ENCODE results near the gene HOGA1. TPM values are rescaled to one million over a fixed set of nuclear protein-coding genes. Genes with fewer than 3 reads are reported as not detected.
A peak's percentile ranks its signal among the peaks of the same experiment; 100 is the strongest.
"Not testable (repeated sequence)": the region's sequence is repeated elsewhere in the genome, so short reads cannot be mapped to it uniquely, and the experiment has no call there.

The HOGA1 gene
- total RNA-seq, 2 donors from 2014 or later, result 1.0 to 2.7 TPM

DNA sequence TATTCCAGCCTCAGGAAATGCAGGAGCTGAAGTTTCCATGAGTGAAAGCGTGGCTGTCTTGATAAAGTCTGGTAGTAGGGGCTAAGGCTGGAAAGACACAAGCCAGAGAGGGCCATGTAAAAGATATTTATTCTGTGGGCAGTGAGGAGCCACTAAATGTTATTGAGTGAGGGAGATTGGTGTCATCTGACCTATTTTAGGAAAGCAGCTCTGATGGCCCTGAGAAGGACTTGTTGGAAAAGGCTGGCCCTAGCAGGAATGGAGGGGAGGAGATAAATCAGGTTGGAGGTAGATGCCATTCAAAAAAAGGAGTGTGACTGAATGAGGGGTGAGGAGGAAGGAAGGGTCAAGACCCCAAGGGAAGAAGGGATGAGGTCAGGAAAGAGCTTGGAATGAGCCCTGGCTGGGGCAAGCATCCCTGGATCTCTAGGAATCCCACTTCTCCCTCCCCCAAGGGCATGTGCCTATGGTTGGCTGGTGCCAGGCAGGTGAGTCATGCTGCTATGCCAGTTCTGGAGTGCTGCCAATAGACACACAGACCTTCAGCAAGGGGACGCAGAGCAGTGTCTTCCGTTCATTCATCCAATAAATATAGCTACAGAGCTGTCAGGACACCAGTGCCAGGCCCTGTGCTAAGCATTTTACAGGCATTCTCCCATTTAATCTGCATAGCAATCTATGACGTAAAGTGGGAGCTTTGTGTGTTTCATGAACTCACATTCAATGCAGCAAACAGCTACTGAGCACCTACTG lies 9.6 kb upstream of the HOGA1 start:
- H3K4me3 ChIP-seq, result no peak overlapping the region
- no peaks in the 10 kb centered on the region for H3K27me3 ChIP-seq (replicated peaks; ENCODE audit: insufficient read depth)
- H3K9me3 ChIP-seq, result no peaks in the 10 kb centered on the region
- peak; percentile 92 for DNase-seq (ENCODE audit: low spot score)
- TF ChIP-seq POLR2AphosphoS5 (IDR thresholded peaks at IDR 0.05) (peak; percentile 92), POLR2A (IDR thresholded peaks at IDR 0.05) (no peak)
- H3K4me1 ChIP-seq (replicated peaks), result no peaks in the 10 kb centered on the region
- WGBS, result 33% methylated on average over 4 of the region's 4 CpGs
- no peaks in the 10 kb centered on the region for H3K36me3 ChIP-seq
- H3K27ac ChIP-seq, result peak overlapping the region; percentile 38 to 40
- intact Hi-C loops (cut with DNase I), result no loop called here

DNA sequence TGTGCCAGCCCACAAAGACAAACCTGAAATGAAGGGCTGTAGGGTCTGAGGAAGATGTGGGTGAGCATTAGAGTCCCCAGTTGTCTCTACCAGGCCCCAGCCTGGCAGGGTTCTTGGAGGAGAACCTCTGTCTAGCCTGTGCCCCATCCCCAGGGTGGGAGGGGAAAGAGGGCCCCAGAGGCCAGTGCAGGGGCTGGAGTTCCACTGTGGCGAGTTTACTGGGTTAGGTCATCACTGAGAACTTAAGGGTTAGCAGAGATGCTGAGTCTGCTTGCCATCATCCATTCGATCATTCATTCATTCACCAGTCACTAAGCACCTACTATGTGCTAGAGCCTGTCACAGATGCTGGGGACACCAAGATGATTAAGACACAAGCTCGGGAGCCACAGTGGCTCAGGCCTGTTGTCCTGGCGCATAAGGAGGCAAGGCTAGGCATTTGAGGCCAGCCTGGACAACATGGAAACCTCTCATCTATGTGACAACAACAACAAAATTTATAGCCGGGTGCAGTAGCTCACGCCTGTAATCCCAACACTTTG lies 9.0 kb upstream of the HOGA1 start:
- Histone ChIP-seq H3K4me1 (replicated peaks) (no peaks in the 10 kb centered on the region), H3K27ac (peak overlapping the region in 1 of 2 donors; percentile 40), H3K4me3 (no peak overlapping the region), H3K9me3 (no peaks in the 10 kb centered on the region), H3K27me3 (replicated peaks; ENCODE audit: insufficient read depth) (no peaks in the 10 kb centered on the region), H3K36me3 (no peaks in the 10 kb centered on the region)
- intact Hi-C loops (cut with DNase I), result no loop called here
- 80% methylated on average over 6 of the region's 6 CpGs for whole genome bisulfite sequencing
- DNase-seq (ENCODE audit: low spot score), result no peak
- TF ChIP-seq POLR2AphosphoS5 (IDR thresholded peaks at IDR 0.05) (no peak), POLR2A (IDR thresholded peaks at IDR 0.05) (no peak)
- TF ChIP-seq, protein P1, sequence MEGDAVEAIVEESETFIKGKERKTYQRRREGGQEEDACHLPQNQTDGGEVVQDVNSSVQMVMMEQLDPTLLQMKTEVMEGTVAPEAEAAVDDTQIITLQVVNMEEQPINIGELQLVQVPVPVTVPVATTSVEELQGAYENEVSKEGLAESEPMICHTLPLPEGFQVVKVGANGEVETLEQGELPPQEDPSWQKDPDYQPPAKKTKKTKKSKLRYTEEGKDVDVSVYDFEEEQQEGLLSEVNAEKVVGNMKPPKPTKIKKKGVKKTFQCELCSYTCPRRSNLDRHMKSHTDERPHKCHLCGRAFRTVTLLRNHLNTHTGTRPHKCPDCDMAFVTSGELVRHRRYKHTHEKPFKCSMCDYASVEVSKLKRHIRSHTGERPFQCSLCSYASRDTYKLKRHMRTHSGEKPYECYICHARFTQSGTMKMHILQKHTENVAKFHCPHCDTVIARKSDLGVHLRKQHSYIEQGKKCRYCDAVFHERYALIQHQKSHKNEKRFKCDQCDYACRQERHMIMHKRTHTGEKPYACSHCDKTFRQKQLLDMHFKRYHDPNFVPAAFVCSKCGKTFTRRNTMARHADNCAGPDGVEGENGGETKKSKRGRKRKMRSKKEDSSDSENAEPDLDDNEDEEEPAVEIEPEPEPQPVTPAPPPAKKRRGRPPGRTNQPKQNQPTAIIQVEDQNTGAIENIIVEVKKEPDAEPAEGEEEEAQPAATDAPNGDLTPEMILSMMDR (IDR thresholded peaks at IDR 0.05), result no peak

DNA sequence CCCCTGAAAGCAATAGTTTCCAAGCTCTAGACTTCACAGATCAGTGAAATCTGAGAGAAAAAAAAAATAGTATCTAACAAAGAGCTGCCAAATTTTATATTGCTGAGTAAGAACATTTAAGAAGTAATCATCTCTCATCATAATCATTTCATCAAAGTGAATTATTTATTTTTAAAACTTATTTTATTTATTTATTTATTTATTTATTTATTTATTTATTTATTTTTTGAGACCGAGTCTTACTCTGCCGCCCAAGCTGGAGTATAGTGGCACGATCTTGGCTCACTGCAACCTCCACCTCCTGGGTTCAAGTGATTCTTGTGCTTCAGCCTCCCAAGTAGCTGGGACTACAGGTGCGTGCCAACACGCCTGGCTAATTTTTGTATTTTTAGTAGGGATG lies 7.7 kb upstream of the HOGA1 start:
- H3K4me1 ChIP-seq (replicated peaks); H3K27me3 ChIP-seq (replicated peaks; ENCODE audit: insufficient read depth); H3K4me3 ChIP-seq; intact Hi-C loops (cut with DNase I); DNase-seq (ENCODE audit: low spot score); H3K36me3 ChIP-seq; H3K9me3 ChIP-seq; H3K27ac ChIP-seq: not testable (repeated sequence)
- 37% methylated on average over 5 of the region's 5 CpGs for WGBS

DNA sequence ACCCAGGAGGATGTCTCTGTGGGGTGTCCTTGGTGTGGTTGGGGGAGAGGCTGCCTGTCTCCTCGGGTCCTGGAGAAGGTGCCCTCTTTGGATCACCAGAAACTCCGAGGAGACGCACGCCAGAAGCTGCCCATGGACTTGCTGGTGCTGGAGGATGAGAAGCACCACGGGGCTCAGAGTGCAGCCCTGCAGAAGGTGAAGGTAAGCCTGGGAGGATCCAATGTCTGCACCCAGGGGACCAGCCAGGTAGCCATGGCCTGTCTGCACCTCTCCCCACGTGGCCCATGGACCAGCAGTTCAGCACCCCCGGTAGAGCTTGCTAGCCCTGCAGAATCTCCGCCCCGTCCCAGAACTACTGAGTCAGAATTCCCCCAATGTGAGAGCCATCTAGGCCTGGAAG lies 6.5 kb upstream of the HOGA1 start:
- 77% methylated on average over 9 of the region's 9 CpGs for WGBS
- Histone ChIP-seq H3K9me3 (no peaks in the 10 kb centered on the region), H3K4me3 (no peak overlapping the region), H3K27me3 (replicated peaks; ENCODE audit: insufficient read depth) (no peaks in the 10 kb centered on the region), H3K27ac (no peak overlapping the region), H3K36me3 (no peaks in the 10 kb centered on the region), H3K4me1 (replicated peaks) (no peaks in the 10 kb centered on the region)
- no peak for DNase-seq (ENCODE audit: low spot score)
- intact Hi-C loops (cut with DNase I), result no loop called here
- TF ChIP-seq POLR2A (IDR thresholded peaks at IDR 0.05) (no peak), POLR2AphosphoS5 (IDR thresholded peaks at IDR 0.05) (no peak)
- TF ChIP-seq, protein P1 (IDR thresholded peaks at IDR 0.05), result no peak

DNA sequence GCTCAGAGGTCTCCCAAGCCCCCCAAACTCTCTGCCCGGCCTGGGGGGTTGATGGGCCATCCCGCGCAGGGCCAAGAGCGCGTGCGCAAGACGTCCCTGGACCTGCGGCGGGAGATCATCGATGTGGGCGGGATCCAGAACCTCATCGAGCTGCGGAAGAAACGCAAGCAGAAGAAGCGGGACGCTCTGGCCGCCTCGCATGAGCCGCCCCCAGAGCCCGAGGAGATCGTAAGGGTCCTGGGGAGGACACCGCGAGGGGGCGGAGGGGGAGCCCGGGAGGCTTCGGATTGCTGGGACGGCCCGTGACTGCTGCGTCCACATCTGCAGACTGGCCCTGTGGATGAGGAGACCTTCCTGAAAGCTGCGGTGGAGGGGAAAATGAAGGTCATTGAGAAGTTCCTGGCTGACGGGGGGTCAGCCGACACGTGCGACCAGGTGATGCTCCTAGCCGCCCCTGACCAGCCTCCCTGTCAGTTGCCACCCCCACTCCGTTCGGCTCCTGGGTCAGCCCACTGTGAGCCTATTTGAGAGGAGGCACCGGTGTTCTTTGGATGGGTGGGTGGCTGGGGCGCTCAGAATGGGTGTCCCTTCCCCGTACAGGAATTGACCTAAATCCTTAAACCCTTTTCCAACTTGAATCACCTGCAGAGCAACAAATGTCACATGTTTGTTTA lies 5.9 kb upstream of the HOGA1 start:
- H3K4me1 ChIP-seq (replicated peaks), result no peaks in the 10 kb centered on the region
- H3K4me3 ChIP-seq, result no peak overlapping the region
- intact Hi-C loops (cut with DNase I), result no loop called here
- H3K9me3 ChIP-seq, result no peaks in the 10 kb centered on the region
- no peaks in the 10 kb centered on the region for H3K27me3 ChIP-seq (replicated peaks; ENCODE audit: insufficient read depth)
- 71% methylated on average over 38 of the region's 40 CpGs for WGBS
- DNase-seq (ENCODE audit: low spot score), result no peak
- H3K27ac ChIP-seq, result no peak overlapping the region
- TF ChIP-seq POLR2AphosphoS5 (IDR thresholded peaks at IDR 0.05) (no peak), POLR2A (IDR thresholded peaks at IDR 0.05) (no peak)
- TF ChIP-seq, protein P1 (IDR thresholded peaks at IDR 0.05), result no peak
- no peaks in the 10 kb centered on the region for H3K36me3 ChIP-seq
